T-cell (primary cell): ENCODE measurements around the gene KMT2E. TPM values are rescaled to one million over a fixed set of nuclear protein-coding genes. Genes with fewer than 3 reads are reported as not detected.
"Not testable (repeated sequence)": the region's sequence is repeated elsewhere in the genome, so short reads cannot be mapped to it uniquely, and the experiment has no call there.

Experiments used
- ATAC-seq, 4 experiments: fragments of 200-7000 bp in 3 of 4; fragments of 150-1000 bp in 1 of 4; cut with Tn5 transposase; replicated peaks in 1 of 4; 1 replicate in 3 of 4; 2 replicates in 1 of 4; pipeline ENCODE4 v1.10.0; 2021; ENCODE audit warnings: moderate library complexity in 3 of 4, mild to moderate bottlenecking in 2 of 4, moderate number of reproducible peaks in 1 of 4
- CTCF ChIA-PET, 2 donors: fragments of 300-600 bp; sonication (Branson Sonifier 250); formaldehyde crosslinking; loops; one replicate each; lab custom pipeline; 2022; ENCODE audit warnings: antibody characterized with exemption in 2 of 2; lab: Charles Lee
- POLR2A ChIA-PET, 2 donors: fragments of 300-600 bp; sonication (Branson Sonifier 250); formaldehyde crosslinking; loops; one replicate each; lab custom pipeline; 2022; ENCODE audit warnings: antibody characterized with exemption in 2 of 2; lab: Charles Lee
- DNase-seq, 35 experiments: peaks; one replicate each; pipeline versions ENCODE4 v3.0.0 to v3.0.0-alpha.2; 2013 to 2023
- H3K27ac ChIP-seq: one replicate; pipeline ENCODE4 v1.5.1; 2013; ENCODE audit warnings: low read length
- H3K27me3 ChIP-seq, 2 experiments: replicated peaks in 1 of 2; 1 replicate in 1 of 2; 2 replicates in 1 of 2; pipeline versions ENCODE4 v1.6.1 to v1.7.0; 2013; ENCODE audit warnings: low read length in 1 of 2, mixed read lengths in 1 of 2; ENCODE audit not compliant: control insufficient read depth in 2 of 2, insufficient read depth in 2 of 2; ENCODE audit errors: extremely low read depth in 1 of 2
- H3K36me3 ChIP-seq, 2 donors: 1 replicate in 1 of 2; 2 replicates in 1 of 2; pipeline versions ENCODE4 v1.6.1 to v1.7.0; 2013; ENCODE audit warnings: low read length in 1 of 2; ENCODE audit not compliant: control insufficient read depth in 2 of 2, insufficient read depth in 1 of 2; ENCODE audit errors: extremely low read depth in 1 of 2
- H3K4me1 ChIP-seq, 2 experiments: 1 replicate in 1 of 2; 2 replicates in 1 of 2; pipeline versions ENCODE4 v1.6.1 to v1.7.0; 2013; ENCODE audit warnings: low read length in 2 of 2, mixed read lengths in 1 of 2; ENCODE audit not compliant: insufficient read depth in 2 of 2, control insufficient read depth in 1 of 2; ENCODE audit errors: extremely low read depth in 1 of 2
- H3K4me3 ChIP-seq, 2 donors: 1 replicate in 1 of 2; 2 replicates in 1 of 2; pipeline versions ENCODE4 v1.5.1 to v1.7.0; 2013; ENCODE audit warnings: mild to moderate bottlenecking in 2 of 2, low read length in 1 of 2, moderate library complexity in 1 of 2; ENCODE audit not compliant: control insufficient read depth in 1 of 2; ENCODE audit errors: extremely low read depth in 1 of 2
- H3K9me3 ChIP-seq: 2 replicates; pipeline ENCODE4 v1.7.0; 2013
- H3K27ac Mint-ChIP-seq, 2 donors: one replicate each; pipeline ENCODE4 v1.8.0; 2020 to 2021; ENCODE audit warnings: mild to moderate bottlenecking in 2 of 2, mixed read lengths in 2 of 2
- H3K27me3 Mint-ChIP-seq, 2 donors: one replicate each; pipeline ENCODE4 v1.8.0; 2021 to 2022; ENCODE audit warnings: mixed read lengths in 2 of 2
- H3K36me3 Mint-ChIP-seq: one replicate; pipeline ENCODE4 v1.8.0; 2021; ENCODE audit warnings: mixed read lengths
- H3K4me1 Mint-ChIP-seq, 3 donors: one replicate each; pipeline ENCODE4 v1.8.0; 2020 to 2022; ENCODE audit warnings: mixed read lengths in 3 of 3, mild to moderate bottlenecking in 1 of 3
- H3K4me3 Mint-ChIP-seq, 3 donors: one replicate each; pipeline ENCODE4 v1.8.0; 2020 to 2022; ENCODE audit warnings: mild to moderate bottlenecking in 3 of 3, mixed read lengths in 3 of 3, moderate library complexity in 3 of 3
- H3K9me3 Mint-ChIP-seq, 3 donors: one replicate each; pipeline ENCODE4 v1.8.0; 2020 to 2022; ENCODE audit warnings: mixed read lengths in 3 of 3
- WGBS: methylation state at CpG from one replicate; pipeline ENCODE4 v1.1.5; 2013; ENCODE audit warnings: missing lambda C conversion rate; ENCODE audit not compliant: insufficient coverage; 5-methylcytosine and 5-hydroxymethylcytosine counted together
- total RNA-seq, 35 experiments: library from RNA in 6 of 35; stranded (reverse) in 6 of 35; fragments of 120-200 nt in 1 of 35; gene quantifications; one replicate each; pipeline versions ENCODE4 v1.2.1 to v1.2.4 and lab custom pipeline; 2013 to 2026

The KMT2E gene
- total RNA-seq, 5 donors from 2014 or later (not counting 1 experiment from before 2014, with no cell fraction given): 164 to 260 (median 169) TPM

DNA sequence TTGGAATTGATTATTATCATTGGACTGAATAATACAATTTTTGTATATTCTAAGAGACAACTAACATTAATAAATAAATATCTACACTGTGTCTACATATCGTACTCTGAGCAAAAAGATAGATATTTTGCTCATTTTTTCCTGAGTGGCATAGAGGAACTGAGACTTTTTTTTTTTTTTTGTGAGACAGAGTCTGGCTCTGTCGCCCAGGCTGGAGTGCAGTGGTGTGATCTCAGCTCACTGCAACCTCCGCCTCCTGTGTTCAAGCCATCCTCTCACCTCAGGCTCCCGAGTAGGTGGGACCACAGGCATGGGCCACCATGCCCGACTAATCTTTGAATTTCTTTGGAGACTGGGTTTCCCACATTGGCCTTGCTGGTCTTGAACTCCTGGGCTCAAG, 14.0 kb downstream of the KMT2E start:
- no peaks in the 10 kb centered on the region for H3K27me3 ChIP-seq
- Mint-ChIP-seq H3K4me1 (peaks cover 76 to 86% (median 86%) of the 10 kb centered on the region in 3 donors), H3K9me3 (no peaks in the 10 kb centered on the region), H3K27ac (no peak overlapping the region), H3K36me3 (peaks cover 12% of the 10 kb centered on the region), H3K4me3 (peak overlapping the region in 1 of 3 donors; percentile 21), H3K27me3 (no peaks in the 10 kb centered on the region)
- peaks cover 0 to 4% of the 10 kb centered on the region in 2 donors for H3K36me3 ChIP-seq
- ChIA-PET POLR2A (interaction anchor here (0.6 to 3.4 kb wide), 9 partner anchors 9 to 365 kb away, joined by 3 to 21 read pairs (median 6); partner anchors contain the start of gene KMT2E (in 1 of the 2)), CTCF (interaction anchor here (0.5 to 4.0 kb wide), 8 partner anchors 8 to 47 kb away, joined by 3 to 22 read pairs (median 6); no protein-coding TSS in a partner anchor)
- H3K4me3 ChIP-seq: no peak overlapping the region
- WGBS: 80% methylated on average over 4 of the region's 5 CpGs
- no peak for ATAC-seq
- DNase-seq: no peak
- H3K4me1 ChIP-seq: peaks cover 30 to 38% of the 10 kb centered on the region in 2 experiments
- H3K9me3 ChIP-seq: no peaks in the 10 kb centered on the region
- H3K27ac ChIP-seq: no peak overlapping the region

DNA sequence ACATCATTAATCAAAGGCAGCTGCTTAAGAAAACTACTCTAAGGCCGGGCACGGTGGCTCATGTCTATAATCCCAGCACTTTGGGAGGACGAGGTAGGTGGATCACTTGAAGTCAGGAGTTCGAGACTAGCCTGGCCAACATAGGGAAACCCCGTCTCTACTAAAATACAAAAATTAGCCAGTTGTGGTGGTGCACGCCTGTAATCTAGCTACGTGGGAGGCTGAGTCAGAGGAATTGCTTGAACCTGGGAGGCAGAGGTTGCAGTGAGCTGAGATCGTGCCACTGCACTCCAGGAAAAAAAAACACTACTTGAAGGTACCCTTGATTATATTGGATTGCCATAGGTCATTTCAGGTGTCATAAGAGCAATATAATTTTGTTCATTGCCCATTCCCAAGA, 14.9 kb downstream of the KMT2E start:
- H3K27ac ChIP-seq, H3K9me3 Mint-ChIP-seq, H3K36me3 ChIP-seq, ATAC-seq, DNase-seq, H3K9me3 ChIP-seq, H3K4me3 ChIP-seq, H3K27me3 ChIP-seq, H3K27me3 Mint-ChIP-seq: not testable (repeated sequence)
- Mint-ChIP-seq H3K27ac (peak overlapping the region; percentile 19 to 43), H3K4me3 (peak overlapping the region in 1 of 3 donors; percentile 21), H3K36me3 (peaks cover 17% of the 10 kb centered on the region), H3K4me1 (peaks cover 73 to 86% (median 85%) of the 10 kb centered on the region in 3 donors)
- 100% methylated on average over 2 of the region's 8 CpGs for WGBS
- POLR2A ChIA-PET: interaction anchor here (0.5 to 3.4 kb wide), 6 partner anchors 10 to 795 kb away, joined by 3 to 21 read pairs (median 5); partner anchors contain the start of gene KMT2E (in 1 of the 2)
- CTCF ChIA-PET: interaction anchor here (0.6 to 1.6 kb wide), 8 partner anchors 12 to 1954 kb away, joined by 3 to 8 read pairs (median 4); partner anchors contain the start of gene ARMC10 (in 1 of the 2)
- peaks cover 29 to 38% of the 10 kb centered on the region in 2 experiments for H3K4me1 ChIP-seq

DNA sequence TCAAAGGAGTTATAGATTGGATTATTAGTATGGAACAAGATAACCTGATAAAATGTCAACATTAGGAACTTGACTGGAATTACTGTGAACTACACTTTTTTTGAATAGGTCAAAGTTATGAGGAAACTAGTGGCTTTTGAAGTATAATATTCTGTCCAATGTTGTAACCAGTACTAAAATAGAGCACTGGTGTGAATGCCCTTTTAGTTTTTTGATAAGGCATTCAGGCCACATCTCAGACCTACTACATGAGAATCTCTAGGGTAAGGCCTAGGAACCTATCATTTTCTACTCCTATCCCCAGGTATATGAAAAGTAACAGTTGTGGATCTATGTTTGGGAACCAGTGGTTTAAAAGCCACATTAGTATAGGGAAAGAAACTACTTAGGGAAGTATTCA, 16.4 kb downstream of the KMT2E start:
- POLR2A ChIA-PET: interaction anchor here in 1 of 2 donors (0.6 kb wide), 1 partner anchor 15 kb away, joined by 3 read pairs; no protein-coding TSS in a partner anchor
- H3K4me1 Mint-ChIP-seq: peaks cover 66 to 79% (median 78%) of the 10 kb centered on the region in 3 donors
- H3K4me3 ChIP-seq: no peak overlapping the region
- H3K4me1 ChIP-seq: peaks cover 20 to 46% of the 10 kb centered on the region in 2 experiments
- no peaks in the 10 kb centered on the region for H3K27me3 ChIP-seq
- H3K9me3 Mint-ChIP-seq: no peaks in the 10 kb centered on the region
- peaks cover 0 to 4% of the 10 kb centered on the region in 2 donors for H3K36me3 ChIP-seq
- no peaks in the 10 kb centered on the region for H3K9me3 ChIP-seq
- DNase-seq: no peak
- CTCF ChIA-PET: no interaction called here
- no peak for ATAC-seq
- peaks cover 22% of the 10 kb centered on the region for H3K36me3 Mint-ChIP-seq
- H3K27ac Mint-ChIP-seq: peak overlapping the region; percentile 36 to 76
- no peaks in the 10 kb centered on the region for H3K27me3 Mint-ChIP-seq
- peak overlapping the region in 1 of 3 donors; percentile 21 for H3K4me3 Mint-ChIP-seq
- H3K27ac ChIP-seq: no peak overlapping the region

DNA sequence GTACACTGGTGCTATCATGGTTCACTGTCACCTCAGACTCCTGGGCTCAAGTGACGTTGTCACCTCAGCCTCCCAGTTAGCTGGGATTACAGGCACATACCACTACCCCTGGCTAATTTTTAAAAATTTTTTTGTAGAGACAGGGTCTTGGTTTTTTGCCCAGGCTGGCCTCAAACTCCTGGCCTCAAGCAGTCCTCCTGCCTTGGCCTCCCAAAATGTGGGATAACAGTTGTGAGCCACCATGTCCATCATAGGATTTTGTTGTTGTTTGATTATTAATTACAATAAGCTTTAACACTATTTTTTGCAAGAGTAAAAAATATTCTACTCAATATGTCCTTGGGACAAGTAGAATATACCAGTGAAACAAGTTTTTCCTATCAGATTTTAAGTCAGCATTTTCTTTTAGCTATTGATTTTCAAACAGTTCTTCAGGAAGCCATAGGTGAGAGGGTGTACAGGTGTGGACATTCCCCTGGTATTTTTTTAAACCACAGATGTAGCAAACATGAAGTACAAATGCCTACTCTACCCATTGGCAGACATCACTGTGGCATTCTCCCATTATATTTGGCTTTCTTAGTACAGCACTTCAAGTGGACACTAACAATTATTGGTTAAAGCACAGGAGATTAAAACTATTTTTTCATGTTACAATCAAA, 18.7 kb downstream of the KMT2E start:
- POLR2A ChIA-PET: interaction anchor here (0.6 to 1.8 kb wide), 7 partner anchors 9 to 50 kb away, joined by 3 to 6 read pairs (median 3); no protein-coding TSS in a partner anchor
- no peaks in the 10 kb centered on the region for H3K9me3 Mint-ChIP-seq
- Histone ChIP-seq H3K27ac (no peak overlapping the region), H3K9me3 (no peaks in the 10 kb centered on the region), H3K4me3 (no peak overlapping the region), H3K4me1 (peaks cover 7 to 54% of the 10 kb centered on the region in 2 experiments), H3K36me3 (peaks cover 0 to 4% of the 10 kb centered on the region in 2 donors), H3K27me3 (no peaks in the 10 kb centered on the region)
- peak overlapping the region; percentile 8 to 28 for H3K27ac Mint-ChIP-seq
- no peak for DNase-seq
- peaks cover 22% of the 10 kb centered on the region for H3K36me3 Mint-ChIP-seq
- 100% methylated on average over 1 of the region's 1 CpG for WGBS
- no peak overlapping the region for H3K4me3 Mint-ChIP-seq
- peaks cover 70 to 77% (median 73%) of the 10 kb centered on the region in 3 donors for H3K4me1 Mint-ChIP-seq
- no peak for ATAC-seq
- no peaks in the 10 kb centered on the region for H3K27me3 Mint-ChIP-seq
- CTCF ChIA-PET: interaction anchor here (0.8 to 1.3 kb wide), 2 partner anchors 10 to 51 kb away, joined by 3 to 4 read pairs; no protein-coding TSS in a partner anchor

DNA sequence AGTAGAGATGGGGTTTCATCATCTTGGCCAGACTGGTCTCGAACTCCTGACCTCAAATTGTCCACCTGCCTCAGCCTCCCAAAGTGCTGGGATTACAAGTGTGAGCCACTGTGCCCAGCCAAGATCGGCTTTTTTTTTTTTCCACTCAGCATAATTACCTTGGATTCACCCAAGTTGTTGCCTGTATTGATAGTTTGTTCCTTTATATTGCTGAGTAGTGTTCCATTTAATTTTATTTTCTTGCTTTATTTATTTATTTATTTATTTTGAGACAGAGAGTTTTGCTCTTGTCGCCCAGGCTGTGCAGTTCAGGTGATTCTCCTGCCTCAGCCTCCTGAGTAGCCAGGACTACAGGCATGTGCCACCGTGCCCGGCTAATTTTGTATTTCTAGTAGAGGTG, 21.3 kb downstream of the KMT2E start:
- no peaks in the 10 kb centered on the region for H3K9me3 ChIP-seq
- no peak overlapping the region for H3K4me3 ChIP-seq
- CTCF ChIA-PET: interaction anchor here in 1 of 2 donors (0.7 kb wide), 3 partner anchors 8 to 329 kb away, joined by 3 to 5 read pairs (median 4); no protein-coding TSS in a partner anchor
- H3K4me1 ChIP-seq: peaks cover 4 to 46% of the 10 kb centered on the region in 2 experiments
- H3K27ac ChIP-seq: no peak overlapping the region
- H3K36me3 ChIP-seq: peaks cover 0 to 5% of the 10 kb centered on the region in 2 donors
- H3K27me3 Mint-ChIP-seq: no peaks in the 10 kb centered on the region
- ATAC-seq (no peak), DNase-seq (no peak)
- POLR2A ChIA-PET: interaction anchor here in 1 of 2 donors (0.7 to 1.3 kb wide), 3 partner anchors 16 to 83 kb away, joined by 3 to 9 read pairs (median 6); no protein-coding TSS in a partner anchor
- no peaks in the 10 kb centered on the region for H3K9me3 Mint-ChIP-seq
- no CpG with 5 or more reads among the region's 5 CpGs for WGBS
- peaks cover 21% of the 10 kb centered on the region for H3K36me3 Mint-ChIP-seq
- no peak overlapping the region for H3K27ac Mint-ChIP-seq
- H3K27me3 ChIP-seq: no peaks in the 10 kb centered on the region
- H3K4me1 Mint-ChIP-seq: peaks cover 69 to 74% (median 70%) of the 10 kb centered on the region in 3 donors
- H3K4me3 Mint-ChIP-seq: peak overlapping the region in 2 of 3 donors; percentile 13 to 27
